Transverse colon (tissue), 4 donors: ENCODE measurements around the gene RHOF. TPM values are rescaled to one million over a fixed set of nuclear protein-coding genes. Genes with fewer than 3 reads are reported as not detected.

ENCODE experiments used
- DNase-seq: peaks from one replicate; pipeline ENCODE4 v3.0.0-alpha.2; 2019
- H3K27ac ChIP-seq, 4 donors: fragments of 200-600 bp; sonication (generic); 2 replicates each; pipeline ENCODE4 v1.5.1; 2016 to 2018; ENCODE audit warnings: inconsistent platforms in 4 of 4
- H3K27me3 ChIP-seq: fragments of 200-600 bp; sonication (generic); 2 replicates; pipeline ENCODE4 v1.5.1; 2017; ENCODE audit warnings: inconsistent platforms
- H3K36me3 ChIP-seq, 4 donors: fragments of 200-600 bp; sonication (generic); 2 replicates each; pipeline ENCODE4 v1.5.1; 2017 to 2019; ENCODE audit warnings: inconsistent platforms in 4 of 4
- H3K4me1 ChIP-seq, 4 donors: fragments of 200-600 bp; sonication (generic); 2 replicates each; pipeline ENCODE4 v1.5.1; 2017 to 2020; ENCODE audit warnings: inconsistent platforms in 4 of 4
- H3K4me3 ChIP-seq, 4 donors: fragments of 200-600 bp; sonication (generic); 1 replicate in 1 of 4; 2 replicates in 3 of 4; pipeline versions ENCODE4 v1.5.1 to v1.6.1; 2017 to 2019; ENCODE audit warnings: inconsistent platforms in 4 of 4
- H3K9me3 ChIP-seq, 2 donors: fragments of 200-600 bp; sonication (generic); 2 replicates each; pipeline ENCODE4 v1.5.1; 2017 to 2019; ENCODE audit warnings: inconsistent platforms in 2 of 2
- EP300 ChIP-seq: sonication (generic); formaldehyde crosslinking; IDR thresholded peaks from one replicate; pipeline ENCODE4 v1.6.1; 2017; ENCODE audit warnings: antibody characterized with exemption, low read depth
- WGBS, 2 donors: methylation state at CpG; one replicate each; pipeline ENCODE4 v1.1.5; 2018; ENCODE audit warnings: low coverage in 1 of 2; 5-methylcytosine and 5-hydroxymethylcytosine counted together
- in situ Hi-C, 4 donors: fragments of 200-750 bp; cut with MboI; loops; one replicate each; pipeline versions ENCODE4 v1.15.0 to v1.15.1; 2017; ENCODE audit warnings: low sequenced_read_pairs in 3 of 4, low pct_ligation_motif_present in 1 of 4, low pct_unique_long_range_greater_than_20kb in 1 of 4
- intact Hi-C: fragments of 100-400 bp; cut with DNase I; formaldehyde crosslinking; loops from one replicate; pipeline ENCODE4 v1.15.1; 2023; ENCODE audit warnings: low total_unique reads
- total RNA-seq, 4 donors: library from RNA; depleted of rRNA; stranded (reverse); fragments of >200 nt; gene quantifications; one replicate each; pipeline ENCODE4 v1.1.0, GENCODE V29; 2016

The RHOF gene
- total RNA-seq, 4 donors from 2014 or later: 14.9 to 251 (median 150) TPM

GRCh38 chr12:121729021-121729420, 64.5 kb downstream of the RHOF start:
- Histone ChIP-seq H3K4me3 (no peak overlapping the region), H3K36me3 (no peaks in the 10 kb centered on the region), H3K27me3 (no peaks in the 10 kb centered on the region), H3K27ac (no peak overlapping the region), H3K4me1 (no peaks in the 10 kb centered on the region), H3K9me3 (no peaks in the 10 kb centered on the region)
- in situ Hi-C loops (no loop called here), intact Hi-C loops (no loop called here)
- 77 to 96% methylated on average over 5 to 6 of the region's 6 CpGs for WGBS, 2 donors
- DNase-seq: no peak
- TF ChIP-seq EP300: no peak

Other genes with a start within 250 kb of the RHOF start
- 10 to 100 TPM in 3 of 4 donors, 1 to 10 TPM in 1; 7.2 to 39.3 (median 15.2) TPM for gene KDM2B, start 212.7 kb downstream of the RHOF start, total RNA-seq
- gene ORAI1, start 167.2 kb downstream of the RHOF start, total RNA-seq: 1 to 10 TPM; 7.5 to 9.1 (median 8.2) TPM
- under 1 TPM in 1 of 4 donors, not detected in 3; 0.48 TPM for gene MORN3, start 124.0 kb downstream of the RHOF start, total RNA-seq
- 10 to 100 TPM in 1 of 4 donors, 1 to 10 TPM in 3; 1.9 to 19.9 (median 4.5) TPM for gene TMEM120B, start 80.9 kb downstream of the RHOF start, total RNA-seq
- 10 to 100 TPM; 13.4 to 39.6 (median 15.2) TPM for gene SETD1B, start 10.3 kb upstream of the RHOF start, total RNA-seq
- gene HPD, start 65.2 kb upstream of the RHOF start, total RNA-seq: under 1 TPM in 1 of 4 donors, not detected in 3; 0.41 TPM
- 10 to 100 TPM; 21.7 to 57.3 (median 46.2) TPM for gene PSMD9, start 95.1 kb upstream of the RHOF start, total RNA-seq
- gene CFAP251, start 124.9 kb upstream of the RHOF start, total RNA-seq: 1 to 10 TPM in 1 of 4 donors, under 1 TPM in 1, not detected in 2; 0.41 to 1.7 TPM
- 1 to 10 TPM in 3 of 4 donors, under 1 TPM in 1; 0.75 to 6.8 (median 6.3) TPM for gene BCL7A, start 228.2 kb upstream of the RHOF start, total RNA-seq